Mesangial cell (primary cell): ENCODE results near the gene OR4M1. TPM values are rescaled to one million over a fixed set of nuclear protein-coding genes. Genes with fewer than 3 reads are reported as not detected.

ENCODE experiments used
- total RNA-seq: library from RNA; depleted of rRNA; stranded (reverse); fragments of >200 nt; gene quantifications from 2 replicates; pipeline ENCODE4 v1.2.3, GENCODE V29; 2015

The OR4M1 gene, protein sequence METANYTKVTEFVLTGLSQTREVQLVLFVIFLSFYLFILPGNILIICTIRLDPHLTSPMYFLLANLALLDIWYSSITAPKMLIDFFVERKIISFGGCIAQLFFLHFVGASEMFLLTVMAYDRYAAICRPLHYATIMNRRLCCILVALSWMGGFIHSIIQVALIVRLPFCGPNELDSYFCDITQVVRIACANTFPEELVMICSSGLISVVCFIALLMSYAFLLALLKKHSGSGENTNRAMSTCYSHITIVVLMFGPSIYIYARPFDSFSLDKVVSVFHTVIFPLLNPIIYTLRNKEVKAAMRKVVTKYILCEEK
- total RNA-seq = not detected in 2 replicates

DNA sequence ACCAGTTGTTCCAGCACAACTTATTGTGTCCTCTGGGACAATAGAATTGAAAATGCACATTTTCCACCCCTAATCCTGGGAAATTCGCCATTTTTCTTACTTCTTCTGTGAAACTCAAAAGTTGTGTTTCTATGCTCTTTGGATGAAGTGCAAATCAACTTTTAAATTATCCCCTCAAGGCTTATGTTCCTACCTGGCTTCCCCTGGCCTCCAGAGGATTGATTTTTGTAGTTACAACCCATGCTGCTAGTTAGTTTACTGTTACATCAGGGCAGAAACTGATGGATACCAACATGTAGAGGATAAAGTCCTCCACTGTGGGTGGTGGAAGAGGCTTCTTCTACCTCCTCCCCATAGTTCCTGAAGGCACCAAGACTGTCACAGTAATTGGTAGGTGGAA is at the start of gene OR4M1:
Gene OR4M1, plus strand, starts transcription at position 301 of the 400 bp plus-strand sequence. CDS start 6,819 bp downstream, outside the sequence.

DNA sequence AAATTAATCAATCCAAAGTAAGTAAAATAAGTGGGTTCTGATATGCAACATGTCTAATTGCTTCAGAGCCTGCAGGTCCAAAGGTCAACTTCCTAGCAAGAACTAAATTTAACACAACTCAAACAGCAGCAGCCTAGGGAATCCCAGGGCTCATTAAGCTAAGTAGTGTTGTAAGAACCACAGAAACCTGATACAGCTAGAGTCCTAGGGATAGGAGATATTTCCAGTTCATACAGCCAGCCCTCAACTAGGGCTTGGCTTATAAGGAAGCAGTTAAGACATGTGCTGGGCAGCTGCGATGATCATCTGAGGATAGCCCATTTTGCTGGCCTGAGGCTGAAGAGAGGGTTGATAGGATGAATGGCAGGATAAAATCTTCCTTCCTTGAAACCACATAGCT is 30.0 kb upstream of the OR4M1 start, which contains the start of gene OR4Q3:
Gene OR4Q3, plus strand, starts transcription at position 316 of the 400 bp plus-strand sequence.

DNA sequence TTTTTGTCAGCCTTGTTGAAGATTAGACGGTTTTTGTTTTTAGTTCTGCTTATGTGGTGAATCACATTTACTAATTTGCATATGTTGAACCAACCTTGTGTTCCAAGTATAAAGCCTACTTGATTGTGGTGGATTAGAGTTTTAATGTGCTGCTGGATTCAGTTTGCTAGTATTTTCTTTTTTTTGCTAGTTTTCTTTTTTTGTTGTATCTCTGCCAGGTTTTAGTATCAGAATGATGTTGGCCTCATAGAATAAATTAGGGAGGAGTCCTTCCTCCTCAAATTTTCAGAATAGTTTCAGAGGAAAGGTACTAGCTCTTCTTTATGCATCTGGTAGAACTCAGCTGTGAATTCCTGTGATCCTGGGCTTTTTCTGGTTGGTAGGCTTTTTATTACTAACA is 30.2 kb downstream of the OR4M1 start, which contains the start of gene OR4N2:
Gene OR4N2, plus strand, starts transcription at position 301 of the 400 bp plus-strand sequence. CDS start 23,679 bp downstream, outside the sequence.

Other genes with a start within 250 kb of the OR4M1 start
- not detected in 2 replicates for gene OR11H2, start 59.6 kb upstream of the OR4M1 start, total RNA-seq
- not detected in 2 replicates for gene OR4Q3, start 29.9 kb upstream of the OR4M1 start, total RNA-seq
- not detected in 2 replicates for gene OR4N2, start 30.3 kb downstream of the OR4M1 start, total RNA-seq
- not detected in 2 replicates for gene OR4K2, start 101.6 kb downstream of the OR4M1 start, total RNA-seq
- gene OR4K5, start 147.1 kb downstream of the OR4M1 start, total RNA-seq = not detected in 2 replicates
- not detected in 2 replicates for gene OR4K1, start 157.4 kb downstream of the OR4M1 start, total RNA-seq
- not detected in 2 replicates for gene OR4K15, start 202.1 kb downstream of the OR4M1 start, total RNA-seq
- gene OR4Q2, start 228.7 kb downstream of the OR4M1 start, total RNA-seq = not detected in 2 replicates
- gene OR4K14, start 245.8 kb downstream of the OR4M1 start, total RNA-seq = not detected in 2 replicates